Measurements from ENCODE around the gene CHRM5.
"Not testable (repeated sequence)": the region's sequence is repeated elsewhere in the genome, so short reads cannot be mapped to it uniquely, and the experiment has no call there.

CHRM5 gene

DNA sequence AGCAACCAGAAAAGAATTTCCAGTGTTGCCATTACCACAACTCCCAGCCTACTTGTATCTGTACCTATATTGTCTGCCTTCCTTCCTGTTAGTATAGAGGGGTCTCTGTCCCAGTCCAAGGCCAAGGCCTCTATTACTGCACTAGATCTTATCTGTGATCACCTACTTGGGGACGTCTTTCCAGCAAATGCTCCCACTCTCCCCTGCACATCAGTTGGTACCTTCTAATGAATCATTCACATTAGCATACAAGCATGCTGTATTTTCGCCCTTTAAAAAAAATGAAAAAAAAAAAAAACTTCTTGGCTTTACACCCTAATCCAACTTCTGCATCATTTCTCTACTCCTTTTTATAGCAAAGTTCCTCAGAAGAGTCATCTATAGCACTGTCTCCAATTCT, 75.5 kb downstream of the CHRM5 start:
- TF ChIP-seq, protein P1, sequence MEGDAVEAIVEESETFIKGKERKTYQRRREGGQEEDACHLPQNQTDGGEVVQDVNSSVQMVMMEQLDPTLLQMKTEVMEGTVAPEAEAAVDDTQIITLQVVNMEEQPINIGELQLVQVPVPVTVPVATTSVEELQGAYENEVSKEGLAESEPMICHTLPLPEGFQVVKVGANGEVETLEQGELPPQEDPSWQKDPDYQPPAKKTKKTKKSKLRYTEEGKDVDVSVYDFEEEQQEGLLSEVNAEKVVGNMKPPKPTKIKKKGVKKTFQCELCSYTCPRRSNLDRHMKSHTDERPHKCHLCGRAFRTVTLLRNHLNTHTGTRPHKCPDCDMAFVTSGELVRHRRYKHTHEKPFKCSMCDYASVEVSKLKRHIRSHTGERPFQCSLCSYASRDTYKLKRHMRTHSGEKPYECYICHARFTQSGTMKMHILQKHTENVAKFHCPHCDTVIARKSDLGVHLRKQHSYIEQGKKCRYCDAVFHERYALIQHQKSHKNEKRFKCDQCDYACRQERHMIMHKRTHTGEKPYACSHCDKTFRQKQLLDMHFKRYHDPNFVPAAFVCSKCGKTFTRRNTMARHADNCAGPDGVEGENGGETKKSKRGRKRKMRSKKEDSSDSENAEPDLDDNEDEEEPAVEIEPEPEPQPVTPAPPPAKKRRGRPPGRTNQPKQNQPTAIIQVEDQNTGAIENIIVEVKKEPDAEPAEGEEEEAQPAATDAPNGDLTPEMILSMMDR (IDR thresholded peaks at IDR 0.05; ENCODE audit: low read depth, low read length): no peak
- no peak overlapping the region for H3K4me3 ChIP-seq (ENCODE audit: low read depth, low read length)
- in situ Hi-C loops (cut with HindIII; ENCODE audit: low sequenced_read_pairs): no loop called here
- peak; percentile 5 for DNase-seq (ENCODE audit: low read depth, low spot score)

DNA sequence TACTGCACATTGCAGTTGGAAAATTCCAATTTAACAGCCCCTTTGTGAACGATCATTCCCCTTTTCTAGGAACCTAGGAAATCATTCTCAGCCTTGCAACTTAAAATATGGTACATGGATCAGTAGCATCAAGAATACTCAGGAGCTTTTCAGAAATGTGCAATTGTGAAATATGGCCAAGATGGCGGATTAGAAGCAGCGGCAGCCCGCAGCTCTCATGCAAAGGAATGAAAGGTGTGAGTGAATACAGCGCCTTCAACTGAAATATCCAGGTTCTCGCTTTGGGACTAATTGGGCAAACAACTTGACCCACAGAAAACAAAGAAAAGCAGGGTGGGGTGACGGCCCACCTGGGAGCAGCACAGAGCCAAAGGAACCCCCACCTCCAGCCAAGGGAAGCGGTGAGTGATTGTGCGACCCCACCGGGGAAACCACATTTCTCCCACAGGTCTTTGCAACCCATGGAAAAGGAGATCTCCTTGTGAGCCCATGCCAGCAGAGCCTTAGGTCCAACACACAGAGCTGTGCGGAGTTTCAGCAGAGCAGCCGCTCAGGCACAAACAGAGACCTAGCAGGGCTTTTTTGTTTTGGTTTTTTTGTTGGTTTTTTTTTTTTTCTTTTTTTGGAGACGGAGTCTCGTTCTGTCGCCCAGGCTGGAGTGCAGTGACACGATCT, 78.3 kb downstream of the CHRM5 start:
- in situ Hi-C loops (cut with HindIII; ENCODE audit: low sequenced_read_pairs): no loop called here
- no peak overlapping the region for H3K4me3 ChIP-seq (ENCODE audit: low read depth, low read length)
- DNase-seq (ENCODE audit: low read depth, low spot score): no peak
- TF ChIP-seq, protein P1 (IDR thresholded peaks at IDR 0.05; ENCODE audit: low read depth, low read length): no peak

DNA sequence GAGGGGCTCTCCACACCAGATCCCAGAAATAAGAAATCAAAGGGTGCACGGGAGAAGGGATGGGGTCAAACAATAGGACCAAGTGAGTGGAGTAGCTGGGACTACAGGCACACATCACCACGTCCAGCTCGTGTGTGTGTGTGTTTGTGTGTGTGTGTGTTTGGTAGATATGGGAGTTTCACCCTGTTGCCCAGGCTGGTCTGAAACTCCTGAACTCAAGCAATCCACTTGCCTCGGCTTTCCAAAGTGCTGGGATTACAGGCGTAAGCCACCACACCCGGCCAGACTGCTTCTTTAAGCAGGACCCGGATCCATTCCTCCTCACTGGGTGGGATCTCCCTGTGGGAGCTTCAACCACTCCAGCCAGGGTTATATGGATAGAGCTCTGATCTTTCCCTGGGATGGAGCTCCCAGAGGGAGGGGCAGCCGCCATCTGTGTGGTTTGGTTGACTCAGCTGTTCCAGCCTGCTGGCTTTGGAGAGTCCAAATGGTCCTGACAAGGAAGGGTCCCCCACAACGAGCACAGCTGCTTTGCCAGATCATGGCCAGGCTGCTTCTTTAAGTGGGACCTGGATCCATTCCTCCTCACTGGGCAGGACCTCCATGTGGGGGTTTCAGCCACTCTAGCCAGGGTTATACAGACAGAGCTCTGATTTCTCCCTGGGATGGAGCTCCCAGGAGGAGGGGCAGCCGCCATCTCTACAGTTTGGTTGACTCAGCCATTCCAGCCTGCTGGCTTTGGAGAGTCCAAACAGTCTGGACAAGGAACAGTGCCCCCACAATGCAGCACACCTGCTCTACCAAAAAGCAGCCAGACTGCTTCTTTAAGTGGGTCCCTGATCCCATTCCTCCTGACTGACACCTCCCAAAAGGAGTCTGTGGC, 79.8 kb downstream of the CHRM5 start:
- no peak overlapping the region for H3K4me3 ChIP-seq (ENCODE audit: low read depth, low read length)
- peak; percentile 81 for DNase-seq (ENCODE audit: low read depth, low spot score)
- in situ Hi-C loops (cut with HindIII; ENCODE audit: low sequenced_read_pairs): no loop called here
- TF ChIP-seq, protein P1 (IDR thresholded peaks at IDR 0.05; ENCODE audit: low read depth, low read length): no peak

DNA sequence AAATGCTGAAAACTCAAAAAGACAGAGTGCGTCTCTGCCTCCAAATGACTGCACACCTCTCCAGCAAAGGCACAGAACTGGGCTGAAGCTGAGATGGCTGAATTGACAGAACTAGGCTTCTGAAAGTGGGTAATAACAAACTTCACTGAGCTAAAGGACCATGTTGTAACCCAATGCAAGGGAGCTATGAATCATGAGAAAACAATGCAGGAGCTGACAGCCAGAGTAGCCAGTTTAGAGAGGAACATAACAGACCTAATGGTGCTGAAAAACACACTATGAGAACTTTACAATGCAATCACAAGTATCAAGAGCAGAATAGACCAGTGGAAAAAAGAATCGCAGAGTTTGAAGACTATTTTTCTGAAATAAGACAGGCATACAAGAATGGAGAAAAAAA, 80.8 kb downstream of the CHRM5 start:
- TF ChIP-seq, protein P1 (IDR thresholded peaks at IDR 0.05; ENCODE audit: low read depth, low read length): no peak
- H3K4me3 ChIP-seq (ENCODE audit: low read depth, low read length): no peak overlapping the region
- DNase-seq (ENCODE audit: low read depth, low spot score): peak; percentile 89
- in situ Hi-C loops (cut with HindIII; ENCODE audit: low sequenced_read_pairs): no loop called here

DNA sequence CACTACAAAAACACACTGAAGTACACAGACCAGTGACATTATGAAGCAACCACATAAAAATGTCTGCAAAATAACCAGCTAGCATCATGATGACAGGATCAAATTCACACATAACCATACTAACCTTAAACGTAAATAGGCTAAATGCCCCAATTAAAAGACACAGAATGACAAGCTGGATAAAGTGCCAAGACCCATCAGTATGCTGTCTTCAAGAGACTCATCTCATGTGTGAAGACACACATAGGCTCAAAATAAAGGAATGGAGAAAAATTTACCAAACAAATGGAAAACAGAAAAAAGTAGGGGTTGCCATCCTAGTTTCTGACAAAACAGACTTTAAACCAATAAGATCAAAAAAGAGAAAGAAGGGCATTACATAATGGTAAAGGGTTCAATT, 82.1 kb downstream of the CHRM5 start:
- DNase-seq (ENCODE audit: low read depth, low spot score); H3K4me3 ChIP-seq (ENCODE audit: low read depth, low read length); in situ Hi-C loops (cut with HindIII; ENCODE audit: low sequenced_read_pairs): not testable (repeated sequence)

DNA sequence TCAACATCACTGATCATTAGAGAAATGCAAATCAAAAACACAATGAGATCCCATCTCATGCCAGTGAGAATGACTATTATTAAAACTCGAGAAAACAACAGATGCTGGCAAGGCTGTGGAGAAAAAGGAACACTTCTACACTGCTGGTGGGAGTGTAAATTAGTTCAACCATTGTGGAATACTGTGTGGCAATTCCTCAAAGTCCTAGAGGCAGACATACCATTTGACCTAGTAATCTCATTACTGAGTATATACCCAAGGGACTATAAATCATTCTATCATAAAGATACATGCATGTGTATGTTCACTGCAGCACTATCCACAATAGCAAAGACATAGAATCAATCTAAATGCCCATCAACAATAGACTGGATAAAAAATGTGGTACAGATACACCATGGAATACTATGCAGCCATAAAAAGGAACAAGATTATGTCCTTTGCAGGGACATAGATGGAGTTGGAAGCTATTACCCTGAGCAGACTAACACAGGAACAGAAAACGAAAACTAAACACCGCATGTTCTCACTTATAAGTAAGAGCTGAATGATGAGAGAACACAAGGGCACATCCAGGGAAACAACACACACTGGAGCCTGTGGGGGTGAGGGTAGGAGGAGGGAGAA, 85.9 kb downstream of the CHRM5 start:
- TF ChIP-seq, protein P1 (IDR thresholded peaks at IDR 0.05; ENCODE audit: low read depth, low read length): no peak
- DNase-seq (ENCODE audit: low read depth, low spot score): no peak
- in situ Hi-C loops (cut with HindIII; ENCODE audit: low sequenced_read_pairs): no loop called here

More for the DNA sequence above, 85.9 kb downstream of the CHRM5 start:
- no peak overlapping the region for H3K4me3 ChIP-seq (ENCODE audit: low read depth, low read length)

All from astrocyte of the spinal cord (primary cell).